DOHH2 (cell line): Measurements from ENCODE around the gene SLC28A1.

Source experiments
- H3F3A ChIP-seq: fragments of 200-600 bp; sonication (generic), shearing (Covaris generic); 2 replicates; pipeline ENCODE4 v1.6.0; 2016; ENCODE audit warnings: antibody characterized with exemption, mild to moderate bottlenecking; ENCODE audit not compliant: control insufficient read depth, insufficient read depth
- H3K27ac ChIP-seq: fragments of 200-600 bp; sonication (generic); 2 replicates; pipeline ENCODE4 v1.5.1; 2014; ENCODE audit warnings: low read depth, mild to moderate bottlenecking, low read length, moderate library complexity
- H3K27me3 ChIP-seq: fragments of 200-600 bp; sonication (generic); 2 replicates; pipeline ENCODE4 v1.6.1; 2014; ENCODE audit warnings: mild to moderate bottlenecking, low read length, mixed read lengths; ENCODE audit not compliant: control insufficient read depth
- H3K36me3 ChIP-seq: fragments of 200-600 bp; sonication (generic); 2 replicates; pipeline ENCODE4 v1.6.1; 2014; ENCODE audit warnings: mild to moderate bottlenecking, low read length, moderate library complexity, mixed read lengths; ENCODE audit not compliant: control insufficient read depth
- H3K4me1 ChIP-seq: fragments of 200-600 bp; sonication (generic); 2 replicates; pipeline ENCODE4 v1.6.1; 2014; ENCODE audit warnings: mild to moderate bottlenecking, low read length, mixed read lengths; ENCODE audit not compliant: control insufficient read depth
- H3K4me2 ChIP-seq: fragments of 200-600 bp; sonication (generic); 2 replicates; pipeline ENCODE4 v1.6.0; 2014; ENCODE audit warnings: mild to moderate bottlenecking, low read length, moderate library complexity
- H3K4me3 ChIP-seq: fragments of 200-600 bp; sonication (generic); 2 replicates; pipeline ENCODE4 v1.5.1; 2014; ENCODE audit warnings: mild to moderate bottlenecking, low read length, mixed read lengths
- H3K79me2 ChIP-seq: fragments of 200-600 bp; sonication (generic); 2 replicates; pipeline ENCODE4 v1.6.1; 2014; ENCODE audit warnings: mild to moderate bottlenecking, low read length, mixed read lengths; ENCODE audit not compliant: control insufficient read depth
- H3K9me2 ChIP-seq: fragments of 200-600 bp; sonication (generic); replicated peaks from 2 replicates; pipeline ENCODE4 v1.6.1; 2014; ENCODE audit warnings: mild to moderate bottlenecking, low read length, mixed read lengths; ENCODE audit not compliant: control insufficient read depth
- H3K9me3 ChIP-seq: fragments of 200-600 bp; sonication (generic); 2 replicates; pipeline ENCODE4 v1.6.1; 2014; ENCODE audit warnings: antibody characterized with exemption, low read length, mixed read lengths; ENCODE audit not compliant: control insufficient read depth, insufficient read depth
- H4K20me1 ChIP-seq: fragments of 200-600 bp; sonication (generic); 2 replicates; pipeline ENCODE4 v1.6.0; 2014; ENCODE audit warnings: low read depth, mild to moderate bottlenecking, antibody characterized with exemption, low read length, moderate library complexity; ENCODE audit not compliant: control insufficient read depth, insufficient read depth
- EZH2phosphoT487 ChIP-seq: fragments of 200-600 bp; sonication (generic); IDR thresholded peaks from 2 replicates; pipeline ENCODE4 v1.6.1; 2017; ENCODE audit warnings: borderline replicate concordance, mild to moderate bottlenecking, antibody characterized with exemption, low read length, moderate library complexity, mixed read lengths
- TF ChIP-seq, protein P1 (sequence below): fragments of 200-600 bp; sonication (generic); IDR thresholded peaks from one replicate; pipeline ENCODE4 v1.5.1; 2014; ENCODE audit warnings: antibody characterized with exemption, mild to moderate bottlenecking, low read depth, low read length; ENCODE audit not compliant: poor library complexity, severe bottlenecking

SLC28A1 gene

DNA sequence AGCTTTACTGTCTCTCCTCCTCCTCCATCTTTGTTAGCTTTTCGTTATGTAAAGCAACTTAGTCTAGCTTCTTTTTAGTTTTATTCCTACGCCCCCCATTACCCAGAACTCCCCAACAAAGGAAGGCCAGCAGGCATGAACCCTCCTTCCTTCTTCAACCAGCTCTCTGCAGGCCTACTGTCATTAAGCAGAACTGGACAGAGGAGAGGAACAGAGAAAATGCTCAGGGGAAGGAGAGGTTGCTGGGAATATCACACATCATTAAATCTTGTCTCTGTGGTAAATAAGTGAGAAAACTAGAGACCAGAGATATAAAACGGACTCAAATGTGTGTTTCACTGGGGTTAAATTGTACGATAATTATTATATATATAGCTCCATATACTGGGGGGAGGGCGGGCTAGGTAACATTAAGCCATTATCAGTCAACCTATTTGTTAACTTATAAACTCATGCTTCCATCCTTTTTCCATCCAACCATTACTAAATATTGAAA is 19.3 kb upstream of the SLC28A1 start:
- Histone ChIP-seq H3K4me2 (no peak overlapping the region), H3K36me3 (no peaks in the 10 kb centered on the region), H3K9me3 (no peaks in the 10 kb centered on the region), H3K9me2 (no peaks in the 10 kb centered on the region), H3K4me3 (no peak overlapping the region), H4K20me1 (no peaks in the 10 kb centered on the region), H3F3A (no peaks in the 10 kb centered on the region), H3K79me2 (no peaks in the 10 kb centered on the region), H3K27ac (no peak overlapping the region), H3K27me3 (peaks cover 6% of the 10 kb centered on the region; the same call in 1 of the 2 replicates), H3K4me1 (no peaks in the 10 kb centered on the region)
- TF ChIP-seq EZH2phosphoT487 = no peak
- TF ChIP-seq, protein P1, sequence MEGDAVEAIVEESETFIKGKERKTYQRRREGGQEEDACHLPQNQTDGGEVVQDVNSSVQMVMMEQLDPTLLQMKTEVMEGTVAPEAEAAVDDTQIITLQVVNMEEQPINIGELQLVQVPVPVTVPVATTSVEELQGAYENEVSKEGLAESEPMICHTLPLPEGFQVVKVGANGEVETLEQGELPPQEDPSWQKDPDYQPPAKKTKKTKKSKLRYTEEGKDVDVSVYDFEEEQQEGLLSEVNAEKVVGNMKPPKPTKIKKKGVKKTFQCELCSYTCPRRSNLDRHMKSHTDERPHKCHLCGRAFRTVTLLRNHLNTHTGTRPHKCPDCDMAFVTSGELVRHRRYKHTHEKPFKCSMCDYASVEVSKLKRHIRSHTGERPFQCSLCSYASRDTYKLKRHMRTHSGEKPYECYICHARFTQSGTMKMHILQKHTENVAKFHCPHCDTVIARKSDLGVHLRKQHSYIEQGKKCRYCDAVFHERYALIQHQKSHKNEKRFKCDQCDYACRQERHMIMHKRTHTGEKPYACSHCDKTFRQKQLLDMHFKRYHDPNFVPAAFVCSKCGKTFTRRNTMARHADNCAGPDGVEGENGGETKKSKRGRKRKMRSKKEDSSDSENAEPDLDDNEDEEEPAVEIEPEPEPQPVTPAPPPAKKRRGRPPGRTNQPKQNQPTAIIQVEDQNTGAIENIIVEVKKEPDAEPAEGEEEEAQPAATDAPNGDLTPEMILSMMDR = no peak

DNA sequence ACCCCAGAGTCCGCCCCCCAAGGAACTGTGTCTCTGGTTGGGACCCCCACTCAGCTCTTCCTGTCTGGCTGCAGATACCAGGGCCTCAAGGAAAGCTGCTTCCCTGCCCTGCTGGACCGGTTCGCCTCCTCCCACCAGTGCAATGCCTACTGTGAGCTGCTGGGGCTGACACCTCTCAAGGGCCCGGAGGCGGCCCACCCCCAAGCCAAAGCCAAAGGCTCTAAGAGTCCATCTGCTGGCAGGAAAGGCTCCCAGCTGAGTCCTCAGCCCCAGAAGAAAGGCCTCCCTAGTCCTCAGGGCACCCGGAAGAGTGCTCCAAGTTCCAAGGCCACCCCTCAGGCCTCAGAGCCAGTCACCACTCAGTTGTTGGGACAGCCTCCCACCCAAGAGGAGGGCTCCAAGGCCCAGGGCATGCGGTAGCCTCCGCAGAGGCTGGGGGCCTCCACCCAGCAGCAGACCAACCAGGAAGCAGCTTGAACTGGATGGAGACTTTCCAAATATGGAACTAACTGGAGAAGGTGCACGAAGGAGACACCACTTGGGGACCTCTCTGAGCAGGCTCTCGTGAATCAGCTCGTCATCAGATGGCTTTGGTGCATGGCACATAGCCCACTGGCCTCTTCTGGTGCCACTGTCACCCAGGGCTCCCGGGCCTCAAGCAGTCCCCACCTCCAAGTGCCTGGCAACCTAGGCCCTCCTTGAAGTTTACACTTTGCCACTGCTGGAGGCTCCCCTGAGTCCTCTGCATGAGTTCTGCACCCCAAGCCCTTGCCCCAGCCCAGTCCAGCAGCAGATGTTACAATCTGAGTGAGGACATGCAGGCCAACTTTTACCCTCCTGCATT is 16.2 kb upstream of the SLC28A1 start:
- Histone ChIP-seq H3K9me2 (no peaks in the 10 kb centered on the region), H3K9me3 (no peaks in the 10 kb centered on the region), H3K27me3 (peaks cover 11% of the 10 kb centered on the region), H3K79me2 (no peaks in the 10 kb centered on the region), H3K27ac (no peak overlapping the region), H3K36me3 (no peaks in the 10 kb centered on the region), H3K4me3 (no peak overlapping the region), H3F3A (no peaks in the 10 kb centered on the region), H3K4me1 (no peaks in the 10 kb centered on the region), H3K4me2 (no peak overlapping the region), H4K20me1 (no peaks in the 10 kb centered on the region)
- TF ChIP-seq EZH2phosphoT487 = no peak
- TF ChIP-seq, protein P1 = no peak

DNA sequence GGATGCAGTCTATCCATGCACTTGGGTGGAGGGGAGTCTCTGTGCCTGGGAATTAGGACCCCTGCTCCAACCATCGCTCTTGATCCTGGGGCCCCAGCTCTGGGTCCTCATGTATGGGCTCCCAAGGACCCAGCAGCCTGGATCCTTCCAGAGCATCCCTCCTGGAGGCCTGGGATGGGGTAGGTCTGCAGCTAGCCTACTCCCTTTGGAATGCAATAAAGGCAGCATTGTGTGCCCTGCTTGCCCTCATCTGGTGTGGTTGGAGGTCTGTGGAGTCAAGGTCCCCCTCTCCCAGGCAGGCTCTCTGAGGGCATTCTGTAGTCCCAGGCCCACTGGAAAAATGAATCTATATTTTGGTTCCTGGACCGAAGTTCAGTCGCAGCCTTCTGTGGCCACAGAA is 15.0 kb upstream of the SLC28A1 start:
- Histone ChIP-seq H3K27me3 (peaks cover 9% of the 10 kb centered on the region), H3K36me3 (no peaks in the 10 kb centered on the region), H3K4me2 (no peak overlapping the region), H3K27ac (no peak overlapping the region), H3K9me2 (no peaks in the 10 kb centered on the region), H3K79me2 (no peaks in the 10 kb centered on the region), H3F3A (no peaks in the 10 kb centered on the region), H3K4me1 (no peaks in the 10 kb centered on the region), H4K20me1 (no peaks in the 10 kb centered on the region), H3K9me3 (no peaks in the 10 kb centered on the region), H3K4me3 (no peak overlapping the region)
- no peak for TF ChIP-seq EZH2phosphoT487
- TF ChIP-seq, protein P1 = no peak
